HepG2 (cell line): ENCODE results near the gene COCH. TPM values are rescaled to one million over a fixed set of nuclear protein-coding genes. Genes with fewer than 3 reads are reported as not detected.

Experiments
- ATAC-seq: fragments of 200-7000 bp; cut with Tn5 transposase; 3 replicates; pipeline ENCODE4 v1.9.1; 2020; ENCODE audit warnings: mild to moderate bottlenecking, moderate library complexity
- BruUV-seq: library from RNA; stranded (reverse); fragments of 400-500 nt; replicated peaks from 2 replicates; lab custom pipeline; 2021; lab: Mats Ljungman, UMichigan
- CTCF ChIA-PET: fragments of 300-600 bp; formaldehyde crosslinking; extraction: SDS; loops from one replicate; lab custom pipeline; 2021; ENCODE audit warnings: low total read pairs, inconsistent platforms, low intra/inter-chr PET ratio; lab: Yijun Ruan, JAX
- POLR2A ChIA-PET: fragments of 350-600 bp; sonication (Branson Sonifier 250); formaldehyde crosslinking; loops from one replicate; lab custom pipeline; 2020; ENCODE audit warnings: antibody characterized with exemption, inconsistent platforms; lab: Yijun Ruan, JAX
- DNase-seq: peaks from one replicate; pipeline ENCODE4 v3.0.0-alpha.2; 2015; ENCODE audit warnings: low spot score
- FAIRE-seq: peaks from 3 replicates; lab custom pipeline; 2011; peaks lifted over from hg19 to GRCh38; lab: Jason Lieb, UNC
- H2AFZ ChIP-seq: one replicate; pipeline ENCODE4 v1.6.1; 2011; ENCODE audit warnings: low read length, inconsistent platforms
- H3K27ac ChIP-seq: fragments of 300-600 bp; 3 replicates; pipeline ENCODE4 v1.8.0; 2011; ENCODE audit warnings: mixed run types, mild to moderate bottlenecking, mixed read lengths, low read length, inconsistent platforms; ENCODE audit not compliant: insufficient read depth; ENCODE audit errors: extremely low read length
- H3K27me3 ChIP-seq, 2 experiments: fragments of 200-600 bp in 1 of 2; 2 replicates in 1 of 2; 3 replicates in 1 of 2; pipeline versions ENCODE4 v1.6.0 to v1.8.0; 2011; ENCODE audit warnings: low read length in 2 of 2, mild to moderate bottlenecking in 2 of 2, moderate library complexity in 2 of 2, inconsistent platforms in 1 of 2; ENCODE audit not compliant: insufficient read depth in 2 of 2, control insufficient read depth in 1 of 2
- H3K36me3 ChIP-seq, 2 experiments: fragments of 200-600 bp in 1 of 2; replicated peaks in 1 of 2; 2 replicates in 1 of 2; 3 replicates in 1 of 2; pipeline versions ENCODE4 v1.5.1 to v1.8.0; 2011; ENCODE audit warnings: low read length in 2 of 2, inconsistent platforms in 1 of 2; ENCODE audit not compliant: insufficient read depth in 2 of 2, control insufficient read depth in 1 of 2
- H3K4me1 ChIP-seq: 2 replicates; pipeline ENCODE4 v1.5.1; 2012; ENCODE audit warnings: low read length, inconsistent platforms; ENCODE audit not compliant: insufficient read depth
- H3K4me2 ChIP-seq: 2 replicates; pipeline ENCODE4 v1.6.0; 2011; ENCODE audit warnings: low read depth, low read length, inconsistent platforms
- H3K4me3 ChIP-seq, 3 experiments: fragments of 200-600 bp in 1 of 3; sonication (generic), shearing (Covaris generic) in 1 of 3; replicated peaks in 1 of 3; 2 replicates each; pipeline ENCODE4 v1.5.1; 2011 to 2016; ENCODE audit warnings: low read length in 3 of 3, inconsistent platforms in 2 of 3, low read depth in 2 of 3, mild to moderate bottlenecking in 2 of 3, control low read depth in 1 of 3, mixed read lengths in 1 of 3; ENCODE audit not compliant: insufficient read depth in 1 of 3
- H3K79me2 ChIP-seq: one replicate; pipeline ENCODE4 v1.6.1; 2011; ENCODE audit warnings: low read length, inconsistent platforms; ENCODE audit not compliant: insufficient read depth
- H3K9ac ChIP-seq: 2 replicates; pipeline ENCODE4 v1.6.0; 2011; ENCODE audit warnings: mild to moderate bottlenecking, low read depth, low read length, inconsistent platforms; ENCODE audit not compliant: insufficient read depth
- H3K9me3 ChIP-seq: 2 replicates; pipeline ENCODE4 v1.5.1; 2012; ENCODE audit warnings: mild to moderate bottlenecking, low read length
- H4K20me1 ChIP-seq: 2 replicates; pipeline ENCODE4 v1.6.0; 2011; ENCODE audit warnings: inconsistent platforms, mild to moderate bottlenecking, low read length, moderate library complexity; ENCODE audit not compliant: insufficient read depth
- CBX5 ChIP-seq: sonication (generic); formaldehyde crosslinking; IDR thresholded peaks from 2 replicates; pipeline ENCODE4 v1.4.0; 2020; ENCODE audit warnings: missing genetic modification reagents, borderline replicate concordance
- ETV5 ChIP-seq: IDR thresholded peaks from 2 replicates; pipeline ENCODE4 v1.6.1; 2018; ENCODE audit warnings: missing biosample characterization, missing genetic modification reagents, inconsistent platforms, borderline replicate concordance
- GZF1 ChIP-seq: sonication (generic); formaldehyde crosslinking; IDR thresholded peaks from 2 replicates; pipeline ENCODE4 v1.5.1; 2020; ENCODE audit warnings: mild to moderate bottlenecking, missing genetic modification reagents
- HOXA7 ChIP-seq: sonication (generic); formaldehyde crosslinking; IDR thresholded peaks from 2 replicates; pipeline ENCODE4 v1.8.1; 2022; ENCODE audit warnings: mild to moderate bottlenecking, missing genetic modification reagents, moderate library complexity
- MBD4 ChIP-seq: IDR thresholded peaks from 2 replicates; pipeline ENCODE4 v1.6.1; 2012; ENCODE audit warnings: low read length, inconsistent platforms, borderline replicate concordance
- MTF2 ChIP-seq: sonication (generic); formaldehyde crosslinking; IDR thresholded peaks from 2 replicates; pipeline ENCODE4 v1.5.0; 2020; ENCODE audit warnings: missing genetic modification reagents, borderline replicate concordance
- NR2F1 ChIP-seq, 2 experiments: fragments of 450-650 bp in 1 of 2; formaldehyde crosslinking in 1 of 2; IDR thresholded peaks; 2 replicates each; pipeline versions ENCODE4 v1.5.0 to v1.6.1; 2016 to 2020; ENCODE audit warnings: mild to moderate bottlenecking in 1 of 2, missing compliant biosample characterization in 1 of 2, missing genetic modification reagents in 1 of 2, moderate library complexity in 1 of 2
- SP5 ChIP-seq: IDR thresholded peaks from 2 replicates; pipeline ENCODE4 v1.6.1; 2016; ENCODE audit warnings: low read depth, borderline replicate concordance
- ZBTB1 ChIP-seq: sonication (generic); formaldehyde crosslinking; IDR thresholded peaks from 2 replicates; pipeline ENCODE4 v1.4.0; 2020; ENCODE audit warnings: missing genetic modification reagents, borderline replicate concordance
- ZFP90 ChIP-seq: sonication (generic); formaldehyde crosslinking; IDR thresholded peaks from 2 replicates; pipeline ENCODE4 v1.8.0; 2022; ENCODE audit warnings: missing genetic modification reagents, mild to moderate bottlenecking, inconsistent platforms, borderline replicate concordance
- ZNF136 ChIP-seq: sonication (generic); formaldehyde crosslinking; IDR thresholded peaks from 2 replicates; pipeline ENCODE4 v1.8.1; 2022; ENCODE audit warnings: low read depth, mild to moderate bottlenecking, moderate library complexity, missing genetic modification reagents
- ZNF350 ChIP-seq: sonication (generic); formaldehyde crosslinking; IDR thresholded peaks from 2 replicates; pipeline ENCODE4 v1.4.0; 2020; ENCODE audit warnings: mild to moderate bottlenecking, low read depth, missing genetic modification reagents, borderline replicate concordance
- ZNF562 ChIP-seq: sonication (generic); formaldehyde crosslinking; IDR thresholded peaks from 2 replicates; pipeline ENCODE4 v1.8.0; 2022; ENCODE audit warnings: missing genetic modification reagents, borderline replicate concordance
- ZNF713 ChIP-seq: sonication (generic); formaldehyde crosslinking; IDR thresholded peaks from 2 replicates; pipeline ENCODE4 v1.4.0; 2020; ENCODE audit warnings: mild to moderate bottlenecking, missing genetic modification reagents
- WGBS: methylation state at CpG from one replicate; pipeline ENCODE4 v1.1.6; 2017; ENCODE audit warnings: low lambda C conversion rate; 5-methylcytosine and 5-hydroxymethylcytosine counted together
- in situ Hi-C: cut with HindIII; loops from 2 replicates; pipeline ENCODE4 v1.10.0; 2017; ENCODE audit warnings: low pct_unique_long_range_greater_than_20kb; ENCODE audit not compliant: extremely low pct_ligation_motif_present
- intact Hi-C: fragments of 100-400 bp; cut with micrococcal nuclease; formaldehyde crosslinking; loops from one replicate; pipeline ENCODE4 v1.10.0; 2022; ENCODE audit not compliant: unreplicated experiment
- polyA plus RNA-seq, 8 experiments: library from polyadenylated mRNA; depleted of rRNA in 3 of 8; stranded (reverse) in 7 of 8; unstranded in 1 of 8; fragments of >200 nt; fragmentation: Illumina TruSeq in 4 of 8; extraction: Trizol in 4 of 8; gene quantifications; 2 replicates each; pipeline versions ENCODE4 v1.2.1 to v1.2.3, GENCODE V29; 2011 to 2016; ENCODE audit warnings: low read depth in 4 of 8, missing spikeins in 1 of 8, mixed read lengths in 1 of 8; ENCODE audit not compliant: insufficient read depth in 1 of 8
- total RNA-seq, 5 experiments: library from RNA; depleted of rRNA; stranded (reverse); fragments of >200 nt; fragmentation: Illumina TruSeq; extraction: Trizol; gene quantifications; 2 replicates each; pipeline ENCODE4 v1.2.3, GENCODE V29; 2016; ENCODE audit warnings: low read depth in 1 of 5
- TF ChIP-seq, protein P1 (sequence below): IDR thresholded peaks from 2 replicates; pipeline ENCODE4 v1.6.1; 2016; ENCODE audit warnings: missing compliant biosample characterization, missing genetic modification reagents, borderline replicate concordance
- TF ChIP-seq, protein P2 (sequence below): sonication (generic); formaldehyde crosslinking; IDR thresholded peaks from 2 replicates; pipeline ENCODE4 v1.5.1; 2020; ENCODE audit warnings: missing genetic modification reagents, mild to moderate bottlenecking, borderline replicate concordance
- TF ChIP-seq, protein P3 (sequence below): IDR thresholded peaks from 2 replicates; pipeline ENCODE4 v1.6.1; 2016; ENCODE audit warnings: low read depth, borderline replicate concordance
- TF ChIP-seq, protein P4 (sequence below): sonication (generic); formaldehyde crosslinking; IDR thresholded peaks from 2 replicates; pipeline ENCODE4 v1.5.0; 2020; ENCODE audit warnings: missing genetic modification reagents
- TF ChIP-seq, protein P5 (sequence below): sonication (generic); formaldehyde crosslinking; conservative IDR thresholded peaks from 2 replicates; pipeline ENCODE4 v1.8.0; 2022; ENCODE audit warnings: missing genetic modification reagents

Gene COCH
- total and polyA plus RNA-seq, 2 of the 13 experiments (the other 11 are each of a cell fraction or from before 2014, with no cell fraction given): 78.2 to 79.3 TPM

DNA sequence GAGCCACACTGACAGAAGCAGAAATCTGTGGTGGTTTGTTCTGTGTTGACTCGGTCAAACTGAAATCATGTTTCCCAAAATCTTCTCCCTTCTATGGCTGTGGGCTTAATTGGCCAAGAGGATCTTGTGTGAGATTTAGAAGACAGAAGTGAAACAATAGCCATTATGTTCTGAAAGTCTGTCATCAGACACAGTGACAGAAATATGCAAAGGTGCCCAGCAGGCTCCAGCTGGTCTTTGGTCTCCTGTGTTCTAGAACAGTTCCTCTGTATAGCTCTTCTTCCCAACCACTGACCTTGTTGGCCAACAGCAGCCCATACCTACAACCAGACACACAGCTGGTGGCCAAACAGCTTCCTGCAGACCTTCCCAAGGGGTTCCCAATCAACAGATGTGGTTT, 25.0 kb upstream of the COCH start:
- ChIA-PET CTCF (no interaction called here), POLR2A (interaction anchor here (1.2 kb wide), 1 partner anchor 25 kb away, joined by 5 read pairs; the partner anchor contains the start of gene COCH)
- Histone ChIP-seq H3K4me2 (0 out of 2 replicates have a peak overlapping the region, but pooled peaks have one; percentile 2), H3K36me3 (no peaks in the 10 kb centered on the region), H3K27ac (no peak overlapping the region), H3K27me3 (no peaks in the 10 kb centered on the region), H2AFZ (no peak overlapping the region), H4K20me1 (no peaks in the 10 kb centered on the region), H3K4me3 (no peak overlapping the region), H3K4me1 (peaks cover 15% of the 10 kb centered on the region), H3K9ac (no peak overlapping the region), H3K79me2 (no peaks in the 10 kb centered on the region), H3K9me3 (no peaks in the 10 kb centered on the region)
- intact Hi-C loops: no loop called here
- WGBS: 62% methylated on average over 1 of the region's 1 CpG
- no TSS peak for BruUV-seq
- DNase-seq (no peak), FAIRE-seq (no peak), ATAC-seq (peak; percentile 84)
- in situ Hi-C loops: no loop called here
- TF ChIP-seq MTF2 (no peak), ZNF562 (no peak), ETV5 (CRISPR knock-in tag) (no peak), HOXA7 (CRISPR knock-in tag) (no peak), SP5 (no peak), CBX5 (CRISPR knock-in tag) (no peak), GZF1 (CRISPR knock-in tag) (no peak), ZNF713 (CRISPR knock-in tag) (0 out of 2 replicates have a peak, but pooled peaks have one; percentile 15), MBD4 (no peak), NR2F1 (CRISPR knock-in tag; IDR thresholded peaks at IDR 0.05) (no peak), ZNF350 (CRISPR knock-in tag) (no peak), ZNF136 (CRISPR knock-in tag) (no peak), ZFP90 (CRISPR knock-in tag) (0 out of 2 replicates have a peak, but pooled peaks have one; percentile 45), ZBTB1 (CRISPR knock-in tag) (no peak)
- TF ChIP-seq, protein P1, sequence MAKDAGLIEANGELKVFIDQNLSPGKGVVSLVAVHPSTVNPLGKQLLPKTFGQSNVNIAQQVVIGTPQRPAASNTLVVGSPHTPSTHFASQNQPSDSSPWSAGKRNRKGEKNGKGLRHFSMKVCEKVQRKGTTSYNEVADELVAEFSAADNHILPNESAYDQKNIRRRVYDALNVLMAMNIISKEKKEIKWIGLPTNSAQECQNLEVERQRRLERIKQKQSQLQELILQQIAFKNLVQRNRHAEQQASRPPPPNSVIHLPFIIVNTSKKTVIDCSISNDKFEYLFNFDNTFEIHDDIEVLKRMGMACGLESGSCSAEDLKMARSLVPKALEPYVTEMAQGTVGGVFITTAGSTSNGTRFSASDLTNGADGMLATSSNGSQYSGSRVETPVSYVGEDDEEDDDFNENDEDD: no peak
- TF ChIP-seq, protein P2, sequence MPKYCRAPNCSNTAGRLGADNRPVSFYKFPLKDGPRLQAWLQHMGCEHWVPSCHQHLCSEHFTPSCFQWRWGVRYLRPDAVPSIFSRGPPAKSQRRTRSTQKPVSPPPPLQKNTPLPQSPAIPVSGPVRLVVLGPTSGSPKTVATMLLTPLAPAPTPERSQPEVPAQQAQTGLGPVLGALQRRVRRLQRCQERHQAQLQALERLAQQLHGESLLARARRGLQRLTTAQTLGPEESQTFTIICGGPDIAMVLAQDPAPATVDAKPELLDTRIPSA (CRISPR knock-in tag): no peak
- TF ChIP-seq, protein P3, sequence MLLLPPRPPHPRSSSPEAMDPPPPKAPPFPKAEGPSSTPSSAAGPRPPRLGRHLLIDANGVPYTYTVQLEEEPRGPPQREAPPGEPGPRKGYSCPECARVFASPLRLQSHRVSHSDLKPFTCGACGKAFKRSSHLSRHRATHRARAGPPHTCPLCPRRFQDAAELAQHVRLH (CRISPR knock-in tag): no peak
- TF ChIP-seq, protein P4, sequence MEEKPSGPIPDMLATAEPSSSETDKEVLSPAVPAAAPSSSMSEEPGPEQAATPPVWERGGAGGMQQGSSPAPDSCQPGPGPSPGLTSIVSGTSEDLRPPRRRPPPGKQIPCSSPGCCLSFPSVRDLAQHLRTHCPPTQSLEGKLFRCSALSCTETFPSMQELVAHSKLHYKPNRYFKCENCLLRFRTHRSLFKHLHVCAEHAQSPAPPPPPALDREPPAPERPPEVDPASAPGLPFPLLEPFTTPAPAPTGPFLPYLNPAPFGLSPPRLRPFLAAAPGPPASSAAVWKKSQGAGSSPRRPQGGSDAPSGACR (CRISPR knock-in tag): no peak
- TF ChIP-seq, protein P5, sequence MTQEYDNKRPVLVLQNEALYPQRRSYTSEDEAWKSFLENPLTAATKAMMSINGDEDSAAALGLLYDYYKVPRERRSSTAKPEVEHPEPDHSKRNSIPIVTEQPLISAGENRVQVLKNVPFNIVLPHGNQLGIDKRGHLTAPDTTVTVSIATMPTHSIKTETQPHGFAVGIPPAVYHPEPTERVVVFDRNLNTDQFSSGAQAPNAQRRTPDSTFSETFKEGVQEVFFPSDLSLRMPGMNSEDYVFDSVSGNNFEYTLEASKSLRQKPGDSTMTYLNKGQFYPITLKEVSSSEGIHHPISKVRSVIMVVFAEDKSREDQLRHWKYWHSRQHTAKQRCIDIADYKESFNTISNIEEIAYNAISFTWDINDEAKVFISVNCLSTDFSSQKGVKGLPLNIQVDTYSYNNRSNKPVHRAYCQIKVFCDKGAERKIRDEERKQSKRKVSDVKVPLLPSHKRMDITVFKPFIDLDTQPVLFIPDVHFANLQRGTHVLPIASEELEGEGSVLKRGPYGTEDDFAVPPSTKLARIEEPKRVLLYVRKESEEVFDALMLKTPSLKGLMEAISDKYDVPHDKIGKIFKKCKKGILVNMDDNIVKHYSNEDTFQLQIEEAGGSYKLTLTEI (CRISPR knock-in tag): no peak
